ENCODE results near the gene POLR2I. TPM values are rescaled to one million over a fixed set of nuclear protein-coding genes. Genes with fewer than 3 reads are reported as not detected.

Gene POLR2I
- polyA plus RNA-seq, 1 donor (not counting 4 experiments of a cell fraction or from before 2014, with no cell fraction given), result 34.3 TPM

DNA sequence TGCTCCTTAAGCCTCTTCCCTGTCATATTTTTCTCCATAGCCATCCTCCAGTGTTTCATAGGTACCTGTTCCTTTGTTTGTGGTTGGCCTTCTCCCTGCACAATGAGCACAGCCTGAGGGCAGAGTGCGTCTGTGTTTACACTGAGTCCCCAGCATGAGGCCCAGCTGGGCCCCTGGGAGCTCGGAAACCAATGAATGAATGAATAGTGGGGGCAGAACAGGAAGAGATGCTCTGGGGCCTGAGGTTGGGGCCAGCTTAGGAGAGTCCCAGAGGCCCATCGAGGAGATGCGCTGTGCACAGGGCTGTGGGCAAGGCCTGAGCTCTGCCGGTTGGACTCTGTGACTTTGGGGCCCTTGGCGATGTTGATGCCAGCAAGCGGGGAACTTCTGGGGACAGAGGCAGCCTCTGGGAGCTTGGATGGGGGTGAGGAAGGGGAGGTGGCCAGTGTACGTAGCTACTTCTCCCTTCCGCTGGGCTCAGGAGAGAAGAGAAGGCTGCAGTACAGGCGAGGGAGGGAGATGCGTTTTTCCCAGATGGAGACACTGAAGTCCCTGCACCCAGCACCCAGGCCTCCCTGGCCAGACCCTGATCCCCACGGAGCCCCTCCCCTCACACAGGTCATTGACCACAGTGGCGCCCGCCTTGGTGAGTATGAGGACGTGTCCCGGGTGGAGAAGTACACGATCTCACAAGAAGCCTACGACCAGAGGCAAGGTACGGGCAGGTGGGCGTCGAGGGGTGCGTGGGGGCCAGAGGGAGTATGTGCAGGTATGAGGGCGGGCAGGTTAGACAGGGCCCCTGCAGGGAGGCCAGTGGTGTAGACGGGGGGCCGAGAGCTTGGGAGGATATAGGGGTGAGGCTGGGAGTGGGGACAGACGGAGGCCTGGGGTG is 5.7 kb upstream of the POLR2I start:
- Histone ChIP-seq H2AFZ (ENCODE audit: control insufficient read depth, low read length) (no peak overlapping the region), H4K20me1 (ENCODE audit: control insufficient read depth, extremely low read depth, insufficient read depth, low read length) (no peaks in the 10 kb centered on the region), H3K36me3 (ENCODE audit: control insufficient read depth in 2 of 2, extremely low read depth in 1 of 2, insufficient read depth in 2 of 2, low read length in 2 of 2) (peaks cover 18 to 29% of the 10 kb centered on the region in 2 experiments), H3K27ac (ENCODE audit: control insufficient read depth, insufficient read depth, low read length) (no peak overlapping the region), H3K79me2 (ENCODE audit: control insufficient read depth, insufficient read depth, low read length) (peaks cover 10% of the 10 kb centered on the region), H3K9me3 (ENCODE audit: control insufficient read depth, low read depth, low read length) (no peaks in the 10 kb centered on the region), H3K4me1 (ENCODE audit: control insufficient read depth, extremely low read depth, insufficient read depth, low read length) (peaks cover 8% of the 10 kb centered on the region), H3K4me2 (ENCODE audit: control insufficient read depth, extremely low read depth, insufficient read depth, low read depth, low read length) (no peak overlapping the region), H3K27me3 (ENCODE audit: control insufficient read depth, extremely low read depth, insufficient read depth, low read length) (no peaks in the 10 kb centered on the region), H3K9ac (ENCODE audit: control insufficient read depth, extremely low read depth, insufficient read depth, low read length) (no peak overlapping the region), H3K4me3 (ENCODE audit: control insufficient read depth in 2 of 3, extremely low read depth in 1 of 3, insufficient read depth in 2 of 3, low read depth in 1 of 3, low read length in 3 of 3) (no peak overlapping the region), H3K9me1 (ENCODE audit: control insufficient read depth, extremely low read depth, insufficient read depth, low read length) (no peaks in the 10 kb centered on the region)
- DNase-seq (ENCODE audit: low read depth, low spot score), result no peak
- FAIRE-seq, result no peak
- dilution Hi-C loops (cut with MboI; ENCODE audit: extremely low pct_ligation_motif_present, low sequenced_read_pairs), result no loop called here
- TF ChIP-seq EZH2 (IDR thresholded peaks at IDR 0.05; ENCODE audit: low read length), result no peak
- TF ChIP-seq, protein P1, sequence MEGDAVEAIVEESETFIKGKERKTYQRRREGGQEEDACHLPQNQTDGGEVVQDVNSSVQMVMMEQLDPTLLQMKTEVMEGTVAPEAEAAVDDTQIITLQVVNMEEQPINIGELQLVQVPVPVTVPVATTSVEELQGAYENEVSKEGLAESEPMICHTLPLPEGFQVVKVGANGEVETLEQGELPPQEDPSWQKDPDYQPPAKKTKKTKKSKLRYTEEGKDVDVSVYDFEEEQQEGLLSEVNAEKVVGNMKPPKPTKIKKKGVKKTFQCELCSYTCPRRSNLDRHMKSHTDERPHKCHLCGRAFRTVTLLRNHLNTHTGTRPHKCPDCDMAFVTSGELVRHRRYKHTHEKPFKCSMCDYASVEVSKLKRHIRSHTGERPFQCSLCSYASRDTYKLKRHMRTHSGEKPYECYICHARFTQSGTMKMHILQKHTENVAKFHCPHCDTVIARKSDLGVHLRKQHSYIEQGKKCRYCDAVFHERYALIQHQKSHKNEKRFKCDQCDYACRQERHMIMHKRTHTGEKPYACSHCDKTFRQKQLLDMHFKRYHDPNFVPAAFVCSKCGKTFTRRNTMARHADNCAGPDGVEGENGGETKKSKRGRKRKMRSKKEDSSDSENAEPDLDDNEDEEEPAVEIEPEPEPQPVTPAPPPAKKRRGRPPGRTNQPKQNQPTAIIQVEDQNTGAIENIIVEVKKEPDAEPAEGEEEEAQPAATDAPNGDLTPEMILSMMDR (optimal IDR thresholded peaks at IDR 0.05 in 1 of 3, IDR thresholded peaks at IDR 0.05 in 1 of 3, conservative IDR thresholded peaks at IDR 0.05 in 1 of 3; ENCODE audit: extremely low read depth in 1 of 3, insufficient read depth in 2 of 3, low read length in 3 of 3), result no peak

DNA sequence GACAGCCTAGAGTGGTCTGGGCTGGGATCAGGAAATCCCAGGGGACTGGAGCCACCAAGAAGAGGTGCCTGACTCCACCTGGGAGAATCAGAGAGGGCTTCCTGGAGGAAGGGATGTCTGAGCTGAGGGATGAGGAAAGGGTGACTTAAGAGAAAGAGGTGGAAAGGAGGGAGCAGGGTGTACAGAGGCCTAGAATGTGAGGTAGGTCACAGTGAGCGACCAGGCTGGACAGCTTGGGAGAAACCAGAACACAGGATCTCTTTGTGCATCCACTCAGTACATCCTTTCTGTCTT is 1.6 kb upstream of the POLR2I start:
- dilution Hi-C loops (cut with MboI; ENCODE audit: extremely low pct_ligation_motif_present, low sequenced_read_pairs), result no loop called here
- no peak overlapping the region for H2AFZ ChIP-seq (ENCODE audit: control insufficient read depth, low read length)
- H3K4me2 ChIP-seq (ENCODE audit: control insufficient read depth, extremely low read depth, insufficient read depth, low read depth, low read length), result peak overlapping the region; percentile 74
- TF ChIP-seq EZH2 (IDR thresholded peaks at IDR 0.05; ENCODE audit: low read length), result no peak
- TF ChIP-seq, protein P1 (optimal IDR thresholded peaks at IDR 0.05 in 1 of 3, IDR thresholded peaks at IDR 0.05 in 1 of 3, conservative IDR thresholded peaks at IDR 0.05 in 1 of 3; ENCODE audit: extremely low read depth in 1 of 3, insufficient read depth in 2 of 3, low read length in 3 of 3), result no peak
- no peaks in the 10 kb centered on the region for H3K27me3 ChIP-seq (ENCODE audit: control insufficient read depth, extremely low read depth, insufficient read depth, low read length)
- H3K9me3 ChIP-seq (ENCODE audit: control insufficient read depth, low read depth, low read length), result no peaks in the 10 kb centered on the region
- H3K79me2 ChIP-seq (ENCODE audit: control insufficient read depth, insufficient read depth, low read length), result peaks cover 19% of the 10 kb centered on the region
- no peaks in the 10 kb centered on the region for H3K9me1 ChIP-seq (ENCODE audit: control insufficient read depth, extremely low read depth, insufficient read depth, low read length)
- peak overlapping the region; percentile 82 to 86 (median 83) for H3K4me3 ChIP-seq (ENCODE audit: control insufficient read depth in 2 of 3, extremely low read depth in 1 of 3, insufficient read depth in 2 of 3, low read depth in 1 of 3, low read length in 3 of 3)
- FAIRE-seq (no peak), DNase-seq (ENCODE audit: low read depth, low spot score) (no peak)
- no peaks in the 10 kb centered on the region for H4K20me1 ChIP-seq (ENCODE audit: control insufficient read depth, extremely low read depth, insufficient read depth, low read length)
- no peak overlapping the region for H3K27ac ChIP-seq (ENCODE audit: control insufficient read depth, insufficient read depth, low read length)
- peaks cover 10% of the 10 kb centered on the region for H3K4me1 ChIP-seq (ENCODE audit: control insufficient read depth, extremely low read depth, insufficient read depth, low read length)
- peaks cover 17 to 20% of the 10 kb centered on the region in 2 experiments for H3K36me3 ChIP-seq (ENCODE audit: control insufficient read depth in 2 of 2, extremely low read depth in 1 of 2, insufficient read depth in 2 of 2, low read length in 2 of 2)
- no peak overlapping the region for H3K9ac ChIP-seq (ENCODE audit: control insufficient read depth, extremely low read depth, insufficient read depth, low read length)
